Measurements from ENCODE around the gene WDFY4. TPM values are rescaled to one million over a fixed set of nuclear protein-coding genes. Genes with fewer than 3 reads are reported as not detected.

Gene WDFY4
- total RNA-seq, 4 donors from 2014 or later = 0.61 to 3.8 (median 0.88) TPM

DNA sequence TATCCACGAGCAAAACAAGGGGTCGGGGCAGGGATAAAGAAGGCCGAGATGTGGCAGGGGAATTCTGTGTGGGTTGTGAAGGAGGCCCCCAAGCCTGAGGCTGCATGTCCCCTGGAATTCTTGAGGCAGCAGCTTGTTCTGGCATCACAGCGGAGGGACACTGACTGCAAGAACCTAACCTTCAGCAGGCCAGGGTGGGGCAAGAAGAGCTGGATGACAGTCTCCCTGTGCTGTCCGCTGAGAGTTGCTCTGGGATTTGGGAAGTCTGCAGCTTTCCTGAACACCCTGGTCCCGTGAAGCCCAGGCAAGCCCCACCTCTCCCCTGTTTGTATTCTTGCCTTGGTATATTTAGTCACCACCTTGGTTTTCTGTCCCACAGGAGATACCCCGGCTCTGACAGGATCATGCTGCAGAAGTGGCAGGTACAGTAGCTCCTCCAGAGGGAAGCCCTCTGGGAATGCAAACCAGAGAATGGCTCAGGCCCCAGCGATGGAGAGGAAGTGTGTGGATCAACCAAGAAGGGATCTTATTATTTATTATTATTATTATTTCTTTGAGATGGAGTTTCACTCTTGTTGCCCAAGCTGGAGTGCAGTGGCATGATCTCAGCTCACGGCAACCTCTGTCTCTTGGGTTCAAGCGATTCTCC lies 256.9 kb downstream of the WDFY4 start:
- Histone ChIP-seq H3K4me3 (no peak overlapping the region), H3K36me3 (no peaks in the 10 kb centered on the region), H3K27ac (no peak overlapping the region), H3K9me3 (no peaks in the 10 kb centered on the region), H3K4me1 (peaks cover 0 to 3% (median 0%) of the 10 kb centered on the region in 3 donors), H3K27me3 (no peaks in the 10 kb centered on the region)
- WGBS, 2 donors = 82 to 89% methylated on average over 3 to 7 of the region's 10 CpGs
- no peak for DNase-seq
- intact Hi-C loops (cut with DNase I) = no loop called here
- TF ChIP-seq POLR2A (IDR thresholded peaks at IDR 0.05) = no peak
- TF ChIP-seq, protein P1, sequence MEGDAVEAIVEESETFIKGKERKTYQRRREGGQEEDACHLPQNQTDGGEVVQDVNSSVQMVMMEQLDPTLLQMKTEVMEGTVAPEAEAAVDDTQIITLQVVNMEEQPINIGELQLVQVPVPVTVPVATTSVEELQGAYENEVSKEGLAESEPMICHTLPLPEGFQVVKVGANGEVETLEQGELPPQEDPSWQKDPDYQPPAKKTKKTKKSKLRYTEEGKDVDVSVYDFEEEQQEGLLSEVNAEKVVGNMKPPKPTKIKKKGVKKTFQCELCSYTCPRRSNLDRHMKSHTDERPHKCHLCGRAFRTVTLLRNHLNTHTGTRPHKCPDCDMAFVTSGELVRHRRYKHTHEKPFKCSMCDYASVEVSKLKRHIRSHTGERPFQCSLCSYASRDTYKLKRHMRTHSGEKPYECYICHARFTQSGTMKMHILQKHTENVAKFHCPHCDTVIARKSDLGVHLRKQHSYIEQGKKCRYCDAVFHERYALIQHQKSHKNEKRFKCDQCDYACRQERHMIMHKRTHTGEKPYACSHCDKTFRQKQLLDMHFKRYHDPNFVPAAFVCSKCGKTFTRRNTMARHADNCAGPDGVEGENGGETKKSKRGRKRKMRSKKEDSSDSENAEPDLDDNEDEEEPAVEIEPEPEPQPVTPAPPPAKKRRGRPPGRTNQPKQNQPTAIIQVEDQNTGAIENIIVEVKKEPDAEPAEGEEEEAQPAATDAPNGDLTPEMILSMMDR (IDR thresholded peaks at IDR 0.05) = no peak

DNA sequence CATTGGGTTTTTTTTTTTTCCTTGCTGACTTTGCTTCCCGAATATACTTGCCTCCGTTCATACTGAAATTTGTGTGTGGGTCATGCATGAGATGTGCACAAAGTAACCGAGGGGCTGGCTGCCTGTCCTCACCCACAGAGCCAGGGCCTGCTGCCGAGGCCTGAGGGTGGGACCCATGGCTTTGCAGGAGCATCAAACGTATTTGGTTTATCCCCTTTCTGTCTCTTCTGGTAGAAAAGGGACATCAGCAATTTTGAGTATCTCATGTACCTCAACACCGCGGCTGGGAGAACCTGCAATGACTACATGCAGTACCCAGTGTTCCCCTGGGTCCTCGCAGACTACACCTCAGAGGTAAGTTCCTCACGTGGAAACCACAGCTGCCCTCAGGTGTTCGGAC lies 258.4 kb downstream of the WDFY4 start:
- no peak overlapping the region for H3K4me3 ChIP-seq
- no peaks in the 10 kb centered on the region for H3K9me3 ChIP-seq
- H3K27ac ChIP-seq = no peak overlapping the region
- peaks cover 0 to 3% (median 0%) of the 10 kb centered on the region in 3 donors for H3K4me1 ChIP-seq
- intact Hi-C loops (cut with DNase I) = no loop called here
- no peak for TF ChIP-seq POLR2A (IDR thresholded peaks at IDR 0.05)
- TF ChIP-seq, protein P1 (IDR thresholded peaks at IDR 0.05) = no peak
- 68 to 91% methylated on average over 6 to 10 of the region's 10 CpGs for WGBS, 2 donors
- H3K27me3 ChIP-seq = peaks cover 0 to 5% (median 0%) of the 10 kb centered on the region in 4 donors
- no peaks in the 10 kb centered on the region for H3K36me3 ChIP-seq
- DNase-seq = no peak

- no peak for TF ChIP-seq POLR2A (IDR thresholded peaks at IDR 0.05)
- TF ChIP-seq, protein P1 (IDR thresholded peaks at IDR 0.05) = no peak
- DNase-seq = no peak
- peaks cover 0 to 3% (median 0%) of the 10 kb centered on the region in 3 donors for H3K4me1 ChIP-seq
- no peaks in the 10 kb centered on the region for H3K9me3 ChIP-seq
- peaks cover 0 to 5% (median 0%) of the 10 kb centered on the region in 4 donors for H3K27me3 ChIP-seq
- H3K27ac ChIP-seq = no peak overlapping the region
- H3K36me3 ChIP-seq = no peaks in the 10 kb centered on the region
- no peak overlapping the region for H3K4me3 ChIP-seq
- 79 to 100% methylated on average over 1 to 3 of the region's 3 CpGs for WGBS, 2 donors
- intact Hi-C loops (cut with DNase I) = no loop called here
Measured at GRCh38 chr10:48944171-48944570, 259.5 kb downstream of the WDFY4 start.

DNA sequence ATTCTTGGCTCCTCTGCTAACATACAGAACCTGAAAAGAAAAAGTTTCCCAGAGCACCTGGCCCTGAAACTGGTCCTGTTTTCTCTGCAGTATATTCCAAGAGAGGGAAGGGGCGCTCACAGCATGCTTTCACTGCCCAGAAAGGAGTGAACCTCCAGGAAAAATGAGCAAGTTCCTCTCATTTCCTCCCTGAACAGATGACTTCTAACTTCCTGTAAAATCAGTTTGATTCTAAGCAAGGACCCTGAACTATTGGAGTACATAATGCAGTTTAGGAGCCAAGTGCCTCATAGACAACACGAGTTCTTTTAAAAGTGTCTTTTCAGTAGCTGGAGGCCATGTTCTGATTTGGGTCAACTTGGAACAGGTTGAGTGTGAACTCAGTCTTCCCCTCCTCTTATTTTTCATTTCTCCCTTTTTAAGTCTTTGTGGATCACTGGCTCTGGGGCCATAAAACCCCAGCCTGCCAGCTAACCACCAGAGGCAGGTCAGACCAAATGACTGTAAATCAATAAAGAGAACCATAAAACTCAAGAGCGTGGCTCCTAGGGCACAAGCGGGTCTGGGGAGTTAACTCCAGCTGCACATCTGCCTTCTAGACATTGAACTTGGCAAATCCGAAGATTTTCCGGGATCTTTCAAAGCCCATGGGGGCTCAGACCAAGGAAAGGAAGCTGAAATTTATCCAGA lies 260.9 kb downstream of the WDFY4 start:
- no peaks in the 10 kb centered on the region for H3K9me3 ChIP-seq
- H3K27ac ChIP-seq = no peak overlapping the region
- H3K4me1 ChIP-seq = peaks cover 0 to 3% (median 0%) of the 10 kb centered on the region in 3 donors
- intact Hi-C loops (cut with DNase I) = no loop called here
- TF ChIP-seq POLR2A (IDR thresholded peaks at IDR 0.05) = no peak
- TF ChIP-seq, protein P1 (IDR thresholded peaks at IDR 0.05) = no peak
- H3K4me3 ChIP-seq = no peak overlapping the region
- H3K27me3 ChIP-seq = peaks cover 0 to 5% (median 0%) of the 10 kb centered on the region in 4 donors
- DNase-seq = no peak
- 84 to 85% methylated on average over 6 of the region's 6 CpGs for WGBS, 2 donors
- H3K36me3 ChIP-seq = no peaks in the 10 kb centered on the region

DNA sequence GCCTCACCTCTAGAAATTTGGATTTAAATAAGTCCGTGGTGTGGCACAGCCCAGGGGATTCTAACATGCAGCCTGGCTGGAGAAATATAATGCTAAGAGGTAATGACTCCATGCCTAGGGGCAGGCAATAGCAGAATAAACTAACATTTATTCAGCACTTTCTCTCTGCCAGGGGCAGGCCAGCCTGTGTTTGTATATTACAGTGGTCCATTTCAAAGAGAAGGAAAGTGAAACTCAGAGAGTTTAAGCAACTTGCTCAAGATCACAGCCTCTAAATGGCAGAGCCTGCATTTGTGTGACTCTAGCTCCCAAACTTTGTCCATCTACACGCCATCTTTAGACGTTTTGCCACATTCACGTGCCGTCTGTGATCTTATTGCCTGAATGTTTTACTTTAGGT lies 261.7 kb downstream of the WDFY4 start:
- Histone ChIP-seq H3K36me3 (no peaks in the 10 kb centered on the region), H3K4me3 (no peak overlapping the region), H3K27me3 (peaks cover 0 to 5% (median 0%) of the 10 kb centered on the region in 4 donors), H3K4me1 (peaks cover 0 to 3% (median 0%) of the 10 kb centered on the region in 3 donors), H3K27ac (no peak overlapping the region), H3K9me3 (no peaks in the 10 kb centered on the region)
- intact Hi-C loops (cut with DNase I) = no loop called here
- no peak for DNase-seq
- TF ChIP-seq, protein P1 (IDR thresholded peaks at IDR 0.05) = no peak
- no peak for TF ChIP-seq POLR2A (IDR thresholded peaks at IDR 0.05)
- WGBS, 2 donors = 78 to 91% methylated on average over 5 of the region's 5 CpGs
